GM18867 (cell line): ENCODE data around the gene CDR2L.
"Not testable (repeated sequence)": the region's sequence is repeated elsewhere in the genome, so short reads cannot be mapped to it uniquely, and the experiment has no call there.

Experiments used
- ATAC-seq: cut with Tn5 transposase; IDR thresholded peaks from one replicate; pipeline ENCODE4 v1.9.1; 2021; ENCODE audit warnings: mild to moderate bottlenecking, moderate library complexity; ENCODE audit not compliant: unreplicated experiment

The CDR2L gene

DNA sequence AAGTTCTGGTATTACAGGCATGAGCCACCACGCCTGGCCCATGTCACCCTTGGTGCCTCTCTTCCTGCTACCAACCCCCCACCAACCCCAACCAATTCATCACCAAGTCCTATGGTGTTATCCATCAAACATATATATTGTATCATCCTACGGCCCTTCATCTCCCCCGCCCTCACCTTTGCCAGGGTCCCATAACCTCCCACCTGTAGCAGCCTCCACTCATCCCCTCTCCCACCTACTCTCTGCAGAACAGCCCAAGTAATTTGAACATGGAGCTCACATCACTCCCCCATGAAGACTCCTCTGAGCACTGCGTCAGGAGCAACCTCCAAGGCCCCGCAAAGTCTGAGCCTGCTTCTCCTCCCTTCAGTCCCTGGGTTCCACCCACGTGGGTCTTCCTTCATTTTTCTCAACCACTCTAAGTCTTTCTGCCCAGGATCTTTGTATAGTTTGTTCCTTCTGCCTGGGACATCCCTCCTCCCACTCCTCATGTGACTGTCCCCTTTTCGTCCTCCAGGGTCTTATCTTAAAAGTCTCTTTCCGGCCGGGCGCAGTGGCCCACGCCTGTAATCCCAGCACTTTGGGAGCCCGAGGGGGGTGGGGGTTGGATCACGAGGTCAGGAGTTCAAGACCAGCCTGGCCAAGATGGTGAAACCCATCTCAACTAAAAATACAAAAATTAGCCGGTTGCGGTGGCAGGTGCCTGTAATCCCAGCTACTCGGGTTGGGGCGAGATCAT lies 7.9 kb upstream of the CDR2L start:
- no peak for ATAC-seq

DNA sequence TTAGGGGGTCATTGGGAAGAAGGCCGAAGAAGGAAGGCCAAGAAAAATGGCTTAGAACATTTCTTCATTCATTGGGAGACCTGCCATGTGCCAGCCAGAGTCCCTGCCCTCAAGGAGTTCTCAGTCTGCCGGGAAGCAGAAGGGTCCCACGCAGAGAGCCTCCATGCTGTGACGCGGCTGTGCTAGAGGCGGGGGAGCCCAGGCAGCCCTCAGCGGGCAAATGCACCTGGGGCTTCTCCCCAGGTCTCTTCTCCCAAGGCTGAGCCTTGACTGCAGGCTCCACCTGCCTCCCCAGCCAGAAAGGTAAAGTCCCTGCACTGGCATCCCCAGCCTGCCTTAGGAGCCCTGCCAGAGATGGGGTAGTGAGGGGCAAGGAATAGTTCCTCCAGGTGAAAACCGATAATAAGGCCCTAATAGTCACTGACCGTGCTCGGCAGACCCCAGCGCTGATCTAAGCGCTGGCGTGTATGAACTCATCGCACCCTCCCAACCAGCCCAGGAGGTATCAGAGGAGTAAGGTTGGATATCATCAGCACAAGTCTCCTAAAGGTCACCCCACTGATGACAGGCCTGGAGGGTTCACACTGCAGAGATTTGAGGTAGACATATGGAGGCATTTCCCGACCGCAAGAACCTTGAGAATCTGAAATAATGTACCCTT lies 6.0 kb upstream of the CDR2L start:
- no peak for ATAC-seq

DNA sequence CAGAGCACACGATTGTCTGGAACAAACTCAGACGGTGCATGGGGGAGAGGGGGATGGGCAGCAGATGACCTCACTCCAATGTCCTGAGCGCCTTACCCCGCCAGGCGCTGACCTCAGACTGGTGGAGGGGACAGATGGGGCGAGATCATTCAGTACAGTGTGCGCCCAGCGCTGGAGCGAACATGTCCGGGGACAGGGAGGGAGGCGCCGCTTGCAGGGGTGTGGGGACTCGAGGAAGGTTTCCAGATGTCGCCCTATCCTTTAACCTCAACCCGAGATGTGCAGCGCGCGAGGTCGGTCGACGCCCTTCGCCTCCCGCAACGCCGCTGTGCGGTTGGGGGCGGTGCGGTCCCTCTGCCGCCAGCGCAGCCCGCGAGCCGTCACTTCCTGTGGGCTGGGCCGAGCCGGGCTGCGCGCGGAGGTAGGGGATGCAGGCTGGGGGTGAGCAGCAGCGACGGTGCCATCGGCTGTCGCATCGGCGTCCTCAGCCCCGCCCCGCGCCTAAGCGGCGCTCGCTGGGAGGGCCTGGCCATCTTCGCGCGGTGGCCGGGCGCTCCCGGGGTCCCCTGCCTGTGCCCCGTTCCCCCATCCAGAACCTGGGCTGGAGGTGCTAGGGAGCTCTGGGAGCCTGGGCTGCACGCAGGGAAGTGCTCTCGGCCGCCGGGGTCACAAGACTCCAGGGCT lies 5.3 kb upstream of the CDR2L start:
- no peak for ATAC-seq

DNA sequence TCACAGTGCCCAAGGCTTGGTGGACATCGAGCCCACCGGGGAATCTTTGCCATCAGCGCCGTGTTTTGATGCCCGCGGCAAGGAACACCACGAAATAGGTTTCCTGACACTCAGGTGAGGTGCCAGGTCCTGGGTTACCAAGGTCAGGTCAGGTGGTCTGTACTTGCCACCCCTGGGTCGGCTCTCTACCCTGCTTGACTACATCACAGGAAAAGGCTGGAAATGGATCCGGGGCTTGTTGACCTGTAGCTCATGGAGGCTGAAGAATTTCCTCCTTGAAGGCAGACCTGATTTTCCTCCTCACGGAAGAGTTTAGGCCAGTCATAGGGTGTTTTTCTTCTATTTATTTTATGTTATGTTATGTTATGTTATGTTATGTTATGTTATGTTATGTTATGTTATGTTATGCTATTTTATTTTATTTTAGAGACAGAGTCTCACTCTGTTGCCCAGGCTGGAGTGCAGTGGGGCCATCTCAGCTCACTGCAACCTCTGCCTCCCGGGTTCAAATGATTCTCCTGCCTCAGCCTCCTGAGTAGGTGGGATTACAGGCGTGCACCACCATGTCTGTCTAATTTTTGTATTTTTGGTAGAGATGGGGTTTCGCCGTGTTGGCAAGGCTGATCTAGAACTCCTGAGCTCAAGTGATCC lies 4.6 kb upstream of the CDR2L start:
- not testable (repeated sequence) for ATAC-seq

DNA sequence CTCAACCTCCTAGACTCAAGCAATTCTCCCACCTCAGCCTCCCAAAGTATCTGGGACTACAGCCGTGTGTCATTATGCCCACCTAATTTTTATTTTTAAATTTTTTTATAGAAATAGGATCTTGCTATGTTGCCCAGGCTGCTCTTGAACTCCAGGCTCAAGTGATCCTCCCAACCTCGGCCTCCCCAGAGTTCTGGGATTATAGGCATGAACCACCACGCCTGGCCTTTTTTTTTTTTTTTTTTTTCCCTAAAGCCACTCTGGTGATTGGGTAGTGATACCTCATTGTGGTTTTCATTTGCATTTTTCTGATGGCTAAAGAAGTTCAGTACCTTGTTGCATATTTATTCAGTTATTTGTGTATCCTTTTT lies 1.2 kb upstream of the CDR2L start:
- ATAC-seq = no peak

DNA sequence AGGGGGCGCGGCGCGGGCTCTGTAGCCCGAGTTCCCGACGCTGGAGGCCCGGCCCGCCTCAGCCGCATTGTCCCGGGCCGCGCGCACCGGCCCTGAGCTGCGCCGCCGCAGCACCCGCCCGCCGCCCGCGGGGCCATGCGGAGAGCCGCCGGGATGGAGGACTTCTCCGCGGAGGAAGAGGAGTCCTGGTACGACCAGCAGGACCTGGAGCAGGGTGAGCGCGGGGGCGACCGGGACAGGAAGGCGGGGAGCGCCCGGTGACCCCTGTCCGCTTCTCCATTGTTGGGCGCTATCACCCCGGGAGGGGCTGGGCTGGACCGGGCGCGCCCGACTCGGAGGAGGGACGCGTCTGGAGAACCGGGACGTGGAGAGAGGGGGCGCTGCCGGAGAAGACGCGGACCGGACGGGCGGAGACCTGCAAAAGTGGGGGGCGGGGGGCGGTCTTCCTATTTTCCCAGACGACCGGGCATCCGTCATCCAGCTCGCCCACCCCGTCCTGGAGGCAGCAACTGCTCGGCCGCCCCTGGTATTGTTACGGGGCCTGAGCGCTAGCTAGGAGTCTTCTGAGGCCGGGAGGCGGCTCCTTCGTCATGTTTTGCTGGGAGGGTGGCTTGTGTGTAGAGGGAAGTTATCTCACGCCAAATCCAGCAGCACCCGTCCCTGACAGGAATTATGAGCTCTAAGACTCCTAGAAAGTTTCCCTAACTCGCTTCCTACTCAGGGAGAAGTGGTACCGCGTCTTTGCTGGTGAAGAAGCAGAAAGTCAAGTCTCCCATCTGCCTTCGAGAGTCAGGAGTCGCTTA lies 678 bp downstream of the CDR2L start:
- peak; percentile 33 for ATAC-seq

DNA sequence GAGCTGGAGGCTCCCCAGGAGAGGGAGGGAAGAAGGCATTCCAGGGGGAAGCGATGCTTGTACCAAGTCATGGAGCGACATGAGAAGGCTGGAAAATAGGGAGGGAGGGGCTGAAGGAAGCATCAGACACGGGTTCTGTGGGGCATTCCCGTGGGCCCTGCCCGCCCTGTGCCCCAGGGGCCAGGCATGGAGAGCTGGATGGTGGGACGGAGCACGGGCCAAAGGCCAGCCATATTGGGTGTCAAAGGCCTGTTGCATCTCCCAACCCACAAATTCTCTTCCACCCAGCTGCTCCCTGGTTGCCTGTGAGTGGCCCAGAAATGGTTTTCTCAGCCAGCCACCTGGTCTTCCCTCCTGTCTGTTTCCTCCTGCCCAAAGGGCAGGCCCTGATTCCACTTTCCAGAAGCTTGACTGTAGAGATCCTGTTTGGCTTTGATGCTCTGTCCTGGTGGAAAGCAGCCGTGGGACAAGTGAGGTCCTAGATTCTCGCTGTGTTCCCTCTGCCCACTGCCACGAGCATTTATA lies 3.2 kb downstream of the CDR2L start:
- ATAC-seq = no peak

DNA sequence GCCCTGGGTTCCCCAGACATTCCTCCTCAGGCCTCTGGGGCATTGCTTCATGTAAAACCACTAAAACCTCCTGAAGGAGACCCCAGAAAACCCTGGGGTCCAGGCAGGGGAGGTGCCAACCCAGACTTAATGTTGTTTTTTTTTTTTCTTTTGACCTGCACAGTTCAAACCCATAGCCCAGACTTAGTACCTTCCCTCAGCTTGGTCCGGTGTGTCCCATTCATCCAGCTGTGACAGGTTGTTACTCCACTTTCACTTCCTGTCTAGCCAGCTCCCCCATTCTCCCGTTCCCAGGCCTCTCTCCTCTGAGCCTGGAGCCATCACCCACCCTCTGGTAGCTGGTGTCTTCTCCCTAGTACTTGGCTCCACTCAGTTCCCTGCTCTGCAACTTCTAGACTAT lies 4.8 kb downstream of the CDR2L start:
- ATAC-seq = no peak

DNA sequence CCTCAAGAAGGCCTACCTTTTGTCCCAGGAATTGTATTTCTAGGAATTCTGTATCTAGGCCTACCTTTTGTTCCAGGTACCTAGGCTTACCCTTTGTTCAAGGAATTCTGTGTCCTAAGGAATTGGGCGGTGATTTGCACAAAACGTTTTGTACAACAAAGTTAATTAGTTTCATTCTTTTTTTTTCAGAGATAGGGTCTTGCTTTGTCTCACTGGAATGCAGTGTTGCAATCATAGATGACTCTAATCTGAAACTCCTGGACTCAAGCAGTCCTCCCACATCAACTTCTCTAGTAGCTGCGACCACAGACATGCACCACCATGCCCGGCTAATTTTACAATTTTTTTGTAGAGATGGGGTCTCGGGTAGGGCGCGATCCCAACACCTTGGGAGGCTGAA lies 7.0 kb downstream of the CDR2L start:
- ATAC-seq = no peak

DNA sequence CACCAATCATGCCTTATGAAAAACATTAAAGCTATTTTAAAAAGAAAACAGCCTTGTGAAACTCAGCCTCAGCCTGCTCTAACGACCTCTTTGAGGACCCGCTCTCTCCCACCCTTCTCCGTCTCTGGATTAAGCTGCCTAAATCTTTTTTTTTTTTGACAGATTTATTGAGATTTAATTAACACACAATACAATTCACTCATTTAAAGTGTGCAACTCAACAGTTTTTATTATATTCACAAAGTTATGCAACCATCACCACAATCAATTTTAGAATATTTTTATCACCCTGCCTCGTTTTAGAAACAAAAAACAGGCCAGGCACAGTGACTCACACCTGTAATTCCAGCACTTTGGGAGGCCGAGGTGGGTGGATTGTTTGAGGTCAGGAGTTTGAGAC lies 8.4 kb downstream of the CDR2L start:
- no peak for ATAC-seq

DNA sequence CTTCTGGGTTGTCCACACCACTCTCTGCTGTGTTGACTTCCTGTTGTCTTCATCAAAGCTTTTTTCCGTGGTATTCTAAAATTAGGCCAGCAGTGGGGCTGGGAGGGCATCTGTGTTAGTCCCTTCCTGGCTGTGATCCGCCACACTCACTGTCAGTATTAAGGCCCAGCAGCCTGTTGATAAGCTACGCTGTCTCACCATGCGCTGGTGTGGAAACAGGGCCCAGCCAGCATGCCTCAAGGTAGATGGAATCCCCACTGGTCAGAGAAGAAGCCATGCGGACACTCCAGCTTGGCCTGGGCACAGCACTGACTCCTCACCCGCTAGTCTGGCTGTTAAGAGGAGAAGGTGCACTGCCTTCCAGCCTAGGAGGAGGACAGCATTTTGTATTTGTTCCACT lies 11.4 kb downstream of the CDR2L start:
- no peak for ATAC-seq

DNA sequence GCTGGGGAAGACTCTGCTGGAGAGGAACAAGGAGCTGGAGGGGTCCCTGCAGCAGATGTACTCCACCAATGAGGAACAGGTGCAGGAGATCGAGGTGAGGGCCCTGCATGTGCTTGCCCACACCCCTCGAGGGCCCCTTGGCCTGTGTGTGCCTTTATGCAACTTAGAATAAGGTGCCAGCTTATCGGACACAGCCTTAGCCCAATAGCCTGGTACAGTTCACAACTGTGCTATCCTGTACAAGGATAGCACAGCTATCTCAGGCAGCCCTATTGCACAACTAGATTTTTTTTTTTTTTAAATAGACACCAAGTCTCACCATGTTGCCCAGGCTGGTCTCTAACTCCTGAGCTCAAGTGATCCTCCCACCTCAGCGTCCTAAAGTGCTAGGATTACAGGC lies 12.1 kb downstream of the CDR2L start:
- ATAC-seq = no peak

DNA sequence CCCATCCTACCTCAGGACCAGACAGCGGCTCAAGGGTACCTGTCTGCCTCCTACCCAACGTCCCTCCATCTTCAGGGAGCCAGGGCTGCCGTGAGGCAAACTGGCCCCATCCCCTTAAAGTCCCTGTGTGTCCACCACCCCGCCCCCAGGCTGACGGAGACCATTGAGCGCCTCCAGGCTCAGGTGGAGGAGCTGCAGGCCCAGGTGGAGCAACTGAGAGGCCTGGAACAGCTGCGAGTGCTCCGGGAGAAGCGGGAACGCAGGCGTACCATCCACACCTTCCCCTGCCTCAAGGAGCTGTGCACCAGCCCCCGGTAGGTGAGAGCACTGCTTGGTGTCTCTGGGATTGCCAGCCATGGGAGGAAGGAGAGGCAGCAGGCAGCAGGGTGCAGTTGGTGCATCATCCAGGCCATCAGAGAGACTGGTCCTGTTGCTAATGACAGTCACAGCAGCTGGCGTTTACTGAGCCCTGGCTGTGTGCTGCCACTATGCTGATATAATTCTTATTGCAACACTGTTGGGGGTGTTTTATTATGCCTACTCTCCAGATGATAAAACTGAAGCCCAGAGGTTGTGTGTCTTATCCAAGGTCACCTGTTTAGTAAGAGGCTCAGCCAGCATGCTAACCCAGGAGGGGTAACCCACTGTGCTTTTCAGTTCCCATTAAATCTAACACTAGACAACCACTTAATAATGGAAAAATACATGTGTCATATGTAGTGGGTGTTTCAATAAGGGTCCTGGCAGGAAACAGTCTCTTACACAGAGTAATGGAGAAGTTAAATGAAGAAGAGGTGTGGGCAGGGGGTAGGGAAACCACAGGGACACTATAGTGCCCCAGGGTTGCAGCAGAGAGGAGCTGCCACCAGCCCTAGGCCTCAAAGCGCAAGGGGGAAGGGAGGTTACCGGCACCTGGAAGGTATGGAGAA lies 14.7 kb downstream of the CDR2L start:
- no peak for ATAC-seq

DNA sequence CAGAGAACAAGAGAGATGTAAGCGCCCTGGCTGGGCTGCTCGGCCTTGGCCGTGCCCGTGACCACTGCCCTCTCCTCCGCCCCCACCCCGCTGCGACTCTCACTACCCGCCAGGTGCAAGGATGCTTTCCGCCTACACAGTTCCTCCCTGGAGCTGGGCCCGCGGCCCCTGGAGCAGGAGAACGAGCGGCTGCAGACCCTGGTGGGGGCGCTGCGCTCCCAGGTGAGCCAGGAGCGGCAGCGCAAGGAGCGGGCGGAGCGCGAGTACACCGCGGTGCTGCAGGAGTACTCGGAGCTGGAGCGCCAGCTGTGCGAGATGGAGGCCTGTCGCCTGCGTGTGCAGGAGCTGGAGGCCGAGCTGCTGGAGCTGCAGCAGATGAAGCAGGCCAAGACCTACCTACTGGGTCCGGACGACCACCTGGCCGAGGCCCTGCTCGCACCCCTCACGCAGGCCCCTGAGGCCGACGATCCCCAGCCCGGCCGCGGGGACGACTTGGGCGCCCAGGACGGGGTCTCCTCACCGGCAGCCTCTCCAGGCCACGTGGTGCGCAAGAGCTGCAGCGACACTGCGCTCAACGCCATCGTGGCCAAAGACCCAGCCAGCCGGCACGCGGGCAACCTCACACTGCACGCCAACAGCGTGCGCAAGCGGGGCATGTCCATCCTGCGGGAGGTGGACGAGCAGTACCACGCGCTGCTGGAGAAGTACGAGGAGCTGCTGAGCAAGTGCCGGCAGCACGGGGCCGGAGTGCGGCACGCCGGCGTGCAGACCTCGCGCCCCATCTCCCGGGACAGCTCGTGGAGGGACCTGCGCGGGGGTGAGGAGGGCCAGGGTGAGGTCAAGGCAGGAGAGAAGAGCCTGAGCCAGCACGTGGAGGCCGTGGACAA lies 15.9 kb downstream of the CDR2L start:
- no peak for ATAC-seq

DNA sequence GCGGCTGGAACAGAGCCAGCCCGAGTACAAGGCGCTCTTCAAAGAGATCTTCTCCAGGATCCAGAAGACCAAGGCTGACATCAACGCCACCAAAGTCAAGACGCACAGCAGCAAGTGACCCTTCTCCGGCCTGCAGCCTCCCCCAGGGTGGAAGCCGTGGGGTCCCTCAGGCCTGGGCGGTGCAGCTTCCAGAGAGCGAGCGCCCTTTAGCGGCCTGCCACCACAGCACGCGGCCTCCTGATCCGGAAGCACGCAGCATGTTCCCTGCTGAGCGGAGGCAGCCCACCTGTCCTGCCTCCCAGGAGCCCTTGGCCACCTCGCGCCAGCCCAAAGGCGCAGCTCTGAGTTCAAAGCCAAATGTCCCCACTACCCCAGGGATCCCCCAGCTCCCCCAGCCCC lies 16.5 kb downstream of the CDR2L start:
- ATAC-seq = no peak

DNA sequence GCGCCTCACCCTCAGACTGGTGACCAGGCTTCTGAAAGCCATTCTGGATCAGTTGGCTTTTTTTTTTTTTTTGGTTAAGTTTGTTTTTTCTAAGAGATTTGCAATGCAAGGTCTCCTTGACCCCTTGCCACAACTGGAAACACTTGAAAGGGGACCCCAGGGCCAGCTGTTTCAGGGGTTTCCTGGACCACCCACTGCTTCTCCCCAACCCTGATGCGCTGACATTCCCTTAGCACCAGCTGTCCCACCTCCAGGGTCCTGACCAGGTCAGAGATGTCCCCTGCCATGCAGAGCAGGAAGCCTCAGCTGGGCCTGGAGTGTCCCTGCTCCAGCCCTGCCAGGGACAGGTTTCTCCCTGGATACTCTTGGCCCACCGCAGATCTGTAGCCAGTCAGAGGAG lies 16.9 kb downstream of the CDR2L start:
- no peak for ATAC-seq

DNA sequence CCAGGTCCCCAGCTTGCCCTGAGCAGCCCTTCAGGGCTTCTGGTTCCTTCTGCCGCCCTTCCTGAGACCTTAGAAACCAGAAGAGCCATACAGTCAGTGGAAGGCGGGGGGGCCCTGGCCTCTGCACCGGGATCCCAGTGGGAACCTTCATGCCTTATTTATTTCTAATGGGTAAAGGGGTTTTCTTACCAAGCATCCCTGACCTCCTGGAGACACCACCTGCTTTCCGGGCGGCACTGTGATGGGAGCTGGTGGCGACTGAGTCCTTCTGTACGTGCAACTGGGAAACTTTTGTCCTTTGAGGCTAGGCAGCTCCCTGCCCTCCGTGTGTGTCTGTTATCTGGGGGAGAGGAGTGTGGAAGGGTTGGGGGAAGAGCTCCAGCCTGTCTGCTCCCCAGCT lies 17.9 kb downstream of the CDR2L start:
- no peak for ATAC-seq

DNA sequence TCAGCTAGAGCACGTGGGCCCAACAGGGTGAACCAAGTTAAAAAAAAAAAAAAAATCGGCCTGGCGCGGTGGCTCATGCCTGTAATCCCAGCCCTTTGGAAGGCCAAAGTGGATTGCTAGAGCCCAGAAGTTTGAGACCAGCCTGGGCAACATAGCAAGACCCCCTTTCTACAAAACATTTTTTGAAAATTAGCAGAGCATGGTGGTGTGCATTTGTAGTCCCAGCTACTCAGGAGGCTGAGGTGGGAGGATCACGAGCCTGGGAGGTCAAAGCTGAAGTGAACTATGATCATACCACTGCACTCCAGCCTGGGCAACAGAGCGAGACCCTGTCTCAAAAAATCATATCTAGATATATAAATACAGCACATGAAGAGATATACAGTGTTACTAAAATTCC lies 18.7 kb downstream of the CDR2L start:
- not testable (repeated sequence) for ATAC-seq

DNA sequence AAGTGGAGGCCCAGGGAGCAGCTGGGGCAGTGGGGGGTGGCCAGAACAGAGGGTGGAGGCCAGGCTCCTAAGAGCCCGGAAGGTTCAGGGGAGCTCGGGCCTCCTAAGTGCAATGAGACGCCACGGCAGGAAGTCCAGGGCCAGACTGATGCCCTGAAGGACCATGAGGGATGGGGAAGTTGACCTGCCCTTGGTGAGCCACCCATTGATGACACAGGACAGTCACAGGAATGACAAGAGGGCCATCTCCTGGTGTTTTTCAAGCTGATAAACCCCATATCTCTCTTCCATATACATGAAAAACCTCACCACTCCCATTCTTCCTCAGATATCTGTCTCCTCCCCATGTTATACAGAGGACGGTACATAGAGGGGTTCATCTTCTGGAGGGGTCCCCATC lies 19.2 kb downstream of the CDR2L start:
- ATAC-seq = no peak
